ENCODE results near the gene C6orf62. TPM values are rescaled to one million over a fixed set of nuclear protein-coding genes. Genes with fewer than 3 reads are reported as not detected.
A peak's percentile ranks its signal among the peaks of the same experiment; 100 is the strongest.
"Not testable (repeated sequence)": the region's sequence is repeated elsewhere in the genome, so short reads cannot be mapped to it uniquely, and the experiment has no call there.

Gene C6orf62
- total and polyA plus RNA-seq, 2 donors from 2014 or later, result 55.8 to 114 TPM

GRCh38 chr6:24718449-24719124, 367 bp downstream of the C6orf62 start:
- DNase-seq, result peak in 2 of 5 donors; percentile 16 to 28
- intact Hi-C loops (cut with DNase I), result no loop called here
- no peak for FAIRE-seq

GRCh38 chr6:24716602-24717148, 2.3 kb downstream of the C6orf62 start:
- FAIRE-seq, result not testable (repeated sequence)

More at GRCh38 chr6:24718449-24719124, 367 bp downstream of the C6orf62 start:
- H3K9me3 ChIP-seq (ENCODE audit: control insufficient read depth in 2 of 3, insufficient read depth in 1 of 3, low read length in 3 of 3), result no peaks in the 10 kb centered on the region
- peak overlapping the region; percentile 61 to 95 (median 66) for H3K9ac ChIP-seq (ENCODE audit: low read length in 3 of 3)
- no peak for TF ChIP-seq CTCF (IDR thresholded peaks at IDR 0.05; ENCODE audit: borderline replicate concordance, extremely low read depth, insufficient read depth)
- peaks cover 0 to 29% (median 7%) of the 10 kb centered on the region in 3 donors for H3K36me3 ChIP-seq (ENCODE audit: control insufficient read depth in 2 of 3, insufficient read depth in 3 of 3, low read length in 3 of 3)
- peak overlapping the region; percentile 94 to 99 (median 94) for H3K4me3 ChIP-seq (ENCODE audit: low read length in 3 of 3)
- H3K27me3 ChIP-seq (ENCODE audit: control insufficient read depth, insufficient read depth, low read length), result no peaks in the 10 kb centered on the region
- H3K27ac ChIP-seq (ENCODE audit: low read depth in 2 of 2, low read length in 2 of 2), result peak overlapping the region in 1 of 2 donors; percentile 45
- H3K4me1 ChIP-seq (ENCODE audit: control insufficient read depth in 2 of 3, insufficient read depth in 2 of 3, low read depth in 1 of 3, low read length in 3 of 3), result peaks cover 0 to 12% (median 8%) of the 10 kb centered on the region in 3 donors

GRCh38 chr6:24710519-24711303, 8.2 kb downstream of the C6orf62 start:
- no peak for DNase-seq
- no peak overlapping the region for H3K27ac ChIP-seq (ENCODE audit: low read depth in 2 of 2, low read length in 2 of 2)
- intact Hi-C loops (cut with DNase I), result no loop called here
- no peak overlapping the region for H3K9ac ChIP-seq (ENCODE audit: low read length in 3 of 3)
- H3K27me3 ChIP-seq (ENCODE audit: control insufficient read depth, insufficient read depth, low read length), result no peaks in the 10 kb centered on the region
- peaks cover 11 to 82% (median 39%) of the 10 kb centered on the region in 3 donors for H3K36me3 ChIP-seq (ENCODE audit: control insufficient read depth in 2 of 3, insufficient read depth in 3 of 3, low read length in 3 of 3)
- H3K4me1 ChIP-seq (ENCODE audit: control insufficient read depth in 2 of 3, insufficient read depth in 2 of 3, low read depth in 1 of 3, low read length in 3 of 3), result peaks cover 0 to 6% (median 0%) of the 10 kb centered on the region in 3 donors
- TF ChIP-seq CTCF (IDR thresholded peaks at IDR 0.05; ENCODE audit: borderline replicate concordance, extremely low read depth, insufficient read depth), result no peak
- no peak for FAIRE-seq
- H3K9me3 ChIP-seq (ENCODE audit: control insufficient read depth in 2 of 3, insufficient read depth in 1 of 3, low read length in 3 of 3), result no peaks in the 10 kb centered on the region
- no peak overlapping the region for H3K4me3 ChIP-seq (ENCODE audit: low read length in 3 of 3)

More at GRCh38 chr6:24716602-24717148, 2.3 kb downstream of the C6orf62 start:
- Histone ChIP-seq H3K36me3 (ENCODE audit: control insufficient read depth in 2 of 3, insufficient read depth in 3 of 3, low read length in 3 of 3) (peaks cover 4 to 43% (median 9%) of the 10 kb centered on the region in 3 donors), H3K4me3 (ENCODE audit: low read length in 3 of 3) (peak overlapping the region in 2 of 3 donors; percentile 94 to 99), H3K4me1 (ENCODE audit: control insufficient read depth in 2 of 3, insufficient read depth in 2 of 3, low read depth in 1 of 3, low read length in 3 of 3) (peaks cover 0 to 12% (median 5%) of the 10 kb centered on the region in 3 donors)
- H3K27ac ChIP-seq (ENCODE audit: low read depth in 2 of 2, low read length in 2 of 2); intact Hi-C loops (cut with DNase I); H3K9me3 ChIP-seq (ENCODE audit: control insufficient read depth in 2 of 3, insufficient read depth in 1 of 3, low read length in 3 of 3); H3K27me3 ChIP-seq (ENCODE audit: control insufficient read depth, insufficient read depth, low read length); DNase-seq; H3K9ac ChIP-seq (ENCODE audit: low read length in 3 of 3): not testable (repeated sequence)

Data from kidney (tissue), 14 donors.